ENCODE results near the gene OPN1MW. TPM values are rescaled to one million over a fixed set of nuclear protein-coding genes. Genes with fewer than 3 reads are reported as not detected.

The OPN1MW gene
- total RNA-seq, 2 donors from 2014 or later, result not detected

DNA sequence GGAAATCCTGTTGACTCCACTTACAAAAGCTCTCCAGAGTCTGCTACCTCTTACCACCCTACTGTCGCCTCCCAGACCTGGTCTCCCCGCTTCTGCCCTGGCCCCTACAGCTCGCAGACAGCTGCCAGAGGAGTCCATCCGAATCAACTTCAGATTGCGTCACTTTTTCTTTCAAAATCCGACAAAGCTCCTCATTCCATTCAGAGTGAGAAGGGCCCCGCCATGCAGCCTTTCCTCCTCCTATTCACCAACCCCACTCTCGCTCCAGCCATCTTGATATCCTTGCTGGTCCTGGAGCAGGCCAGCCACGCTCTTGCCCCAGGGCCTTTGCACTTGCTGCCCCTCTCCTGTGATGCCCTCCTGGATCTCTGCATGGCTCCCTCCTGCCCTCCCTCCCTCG lies 43.5 kb upstream of the OPN1MW start:
- no peaks in the 10 kb centered on the region for H3K9me3 ChIP-seq (ENCODE audit: control insufficient read depth, low read length)
- no peak overlapping the region for H3K9ac ChIP-seq (ENCODE audit: extremely low read depth, low read length, poor library complexity, severe bottlenecking)
- peaks cover 74% of the 10 kb centered on the region for H3K9me3 Mint-ChIP-seq
- H3K4me1 Mint-ChIP-seq, result peaks cover 1% of the 10 kb centered on the region
- no peaks in the 10 kb centered on the region for H3K27me3 ChIP-seq (ENCODE audit: control insufficient read depth, insufficient read depth, low read length, poor library complexity, severe bottlenecking)
- H3K4me3 ChIP-seq (ENCODE audit: low read length), result no peak overlapping the region
- TF ChIP-seq CTCF (conservative IDR thresholded peaks at IDR 0.05), result no peak
- H3K4me1 ChIP-seq (ENCODE audit: control insufficient read depth, insufficient read depth, low read length), result no peaks in the 10 kb centered on the region
- no peaks in the 10 kb centered on the region for H3K36me3 ChIP-seq (ENCODE audit: control insufficient read depth, insufficient read depth, low read length)
- H3K27ac ChIP-seq (ENCODE audit: low read depth, low read length), result no peak overlapping the region
- peaks cover 5% of the 10 kb centered on the region for H3K27me3 Mint-ChIP-seq (ENCODE audit: insufficient read depth)
- 93 to 100% methylated on average over 1 to 10 of the region's 10 CpGs for WGBS, 2 experiments (ENCODE audit: insufficient coverage in 1 of 2, insufficient read length in 1 of 2)
- H3K27ac Mint-ChIP-seq, result no peak overlapping the region
- no peak overlapping the region for H3K4me3 Mint-ChIP-seq
- no peak for DNase-seq
- no peaks in the 10 kb centered on the region for H3K36me3 Mint-ChIP-seq (ENCODE audit: low read depth)

- TF ChIP-seq CTCF (conservative IDR thresholded peaks at IDR 0.05), result no peak
- Histone ChIP-seq H3K4me3 (ENCODE audit: low read length) (no peak overlapping the region), H3K27ac (ENCODE audit: low read depth, low read length) (no peak overlapping the region), H3K36me3 (ENCODE audit: control insufficient read depth, insufficient read depth, low read length) (no peaks in the 10 kb centered on the region), H3K4me1 (ENCODE audit: control insufficient read depth, insufficient read depth, low read length) (no peaks in the 10 kb centered on the region), H3K9ac (ENCODE audit: extremely low read depth, low read length, poor library complexity, severe bottlenecking) (no peak overlapping the region), H3K9me3 (ENCODE audit: control insufficient read depth, low read length) (no peaks in the 10 kb centered on the region), H3K27me3 (ENCODE audit: control insufficient read depth, insufficient read depth, low read length, poor library complexity, severe bottlenecking) (no peaks in the 10 kb centered on the region)
- H3K4me3 Mint-ChIP-seq, result no peak overlapping the region
- no peaks in the 10 kb centered on the region for H3K36me3 Mint-ChIP-seq (ENCODE audit: low read depth)
- 92% methylated on average over 12 of the region's 12 CpGs; no CpG with 5 or more reads in 1 of the 2 experiments for WGBS, 2 experiments (ENCODE audit: insufficient coverage in 1 of 2, insufficient read length in 1 of 2)
- peaks cover 67% of the 10 kb centered on the region for H3K9me3 Mint-ChIP-seq
- no peak for DNase-seq
- peaks cover 5% of the 10 kb centered on the region for H3K27me3 Mint-ChIP-seq (ENCODE audit: insufficient read depth)
- H3K4me1 Mint-ChIP-seq, result peaks cover 1% of the 10 kb centered on the region
- no peak overlapping the region for H3K27ac Mint-ChIP-seq
Observed at GRCh38 chrX:154140206-154140605, 42.2 kb upstream of the OPN1MW start.

- H3K27me3 Mint-ChIP-seq (ENCODE audit: insufficient read depth), result peaks cover 5% of the 10 kb centered on the region
- Histone ChIP-seq H3K27me3 (ENCODE audit: control insufficient read depth, insufficient read depth, low read length, poor library complexity, severe bottlenecking) (no peaks in the 10 kb centered on the region), H3K9me3 (ENCODE audit: control insufficient read depth, low read length) (no peaks in the 10 kb centered on the region), H3K9ac (ENCODE audit: extremely low read depth, low read length, poor library complexity, severe bottlenecking) (no peak overlapping the region), H3K4me1 (ENCODE audit: control insufficient read depth, insufficient read depth, low read length) (no peaks in the 10 kb centered on the region), H3K27ac (ENCODE audit: low read depth, low read length) (no peak overlapping the region), H3K36me3 (ENCODE audit: control insufficient read depth, insufficient read depth, low read length) (no peaks in the 10 kb centered on the region), H3K4me3 (ENCODE audit: low read length) (no peak overlapping the region)
- no peak for TF ChIP-seq CTCF (conservative IDR thresholded peaks at IDR 0.05)
- 86% methylated on average over 10 of the region's 10 CpGs; no CpG with 5 or more reads in 1 of the 2 experiments for WGBS, 2 experiments (ENCODE audit: insufficient coverage in 1 of 2, insufficient read length in 1 of 2)
- H3K4me3 Mint-ChIP-seq, result no peak overlapping the region
- no peaks in the 10 kb centered on the region for H3K36me3 Mint-ChIP-seq (ENCODE audit: low read depth)
- H3K9me3 Mint-ChIP-seq, result peaks cover 63% of the 10 kb centered on the region
- H3K4me1 Mint-ChIP-seq, result peaks cover 1% of the 10 kb centered on the region
- H3K27ac Mint-ChIP-seq, result no peak overlapping the region
- no peak for DNase-seq
Observed at GRCh38 chrX:154140742-154141141, 41.7 kb upstream of the OPN1MW start.
